Tongue (tissue), 2 donors: Measurements from ENCODE around the gene CUBN. TPM values are rescaled to one million over a fixed set of nuclear protein-coding genes. Genes with fewer than 3 reads are reported as not detected.

Source experiments
- DNase-seq: peaks from one replicate; pipeline ENCODE4 v3.0.0-alpha.2; 2015
- total RNA-seq: library from RNA; depleted of rRNA; stranded (reverse); fragments of >200 nt; gene quantifications from one replicate; pipeline ENCODE4 v1.2.3, GENCODE V29; 2014

Gene CUBN
- total RNA-seq, 1 donor from 2014 or later: 3.5 TPM

GRCh38 chr10:17067376-17068264 lies 62.0 kb downstream of the CUBN start:
- no peak for DNase-seq

- peak; percentile 68 for DNase-seq
These were observed 62.8 kb downstream of the CUBN start for GRCh38 chr10:17066807-17067206.

- no peak for DNase-seq
These were observed 63.6 kb downstream of the CUBN start for GRCh38 chr10:17066000-17066399.

- DNase-seq: no peak
These were observed 64.3 kb downstream of the CUBN start for GRCh38 chr10:17065273-17065672.

GRCh38 chr10:17064435-17064834 lies 65.2 kb downstream of the CUBN start:
- DNase-seq: no peak

- DNase-seq: peak; percentile 51
These were observed 66.6 kb downstream of the CUBN start for GRCh38 chr10:17062955-17063484.

GRCh38 chr10:17062493-17062892 lies 67.1 kb downstream of the CUBN start:
- peak; percentile 69 for DNase-seq

GRCh38 chr10:17062009-17062408 lies 67.6 kb downstream of the CUBN start:
- peak; percentile 20 for DNase-seq

- no peak for DNase-seq
These were observed 68.2 kb downstream of the CUBN start for GRCh38 chr10:17061418-17061817.

GRCh38 chr10:17060289-17060688 lies 69.3 kb downstream of the CUBN start:
- no peak for DNase-seq

- peak; percentile 63 for DNase-seq
These were observed 70.4 kb downstream of the CUBN start for GRCh38 chr10:17059197-17059688.

- DNase-seq: no peak
These were observed 71.5 kb downstream of the CUBN start for GRCh38 chr10:17058093-17058492.

GRCh38 chr10:17056781-17057428 lies 72.7 kb downstream of the CUBN start:
- no peak for DNase-seq

GRCh38 chr10:17053513-17053912 lies 76.1 kb downstream of the CUBN start:
- DNase-seq: no peak

- DNase-seq: no peak
These were observed 76.5 kb downstream of the CUBN start for GRCh38 chr10:17053061-17053460.

- DNase-seq: no peak
These were observed 77.8 kb downstream of the CUBN start for GRCh38 chr10:17051851-17052250.

GRCh38 chr10:17049195-17049594 lies 80.4 kb downstream of the CUBN start:
- DNase-seq: no peak

- DNase-seq: no peak
These were observed 81.7 kb downstream of the CUBN start for GRCh38 chr10:17047908-17048307.

- no peak for DNase-seq
These were observed 82.6 kb downstream of the CUBN start for GRCh38 chr10:17046989-17047388.

- DNase-seq: no peak
These were observed 86.0 kb downstream of the CUBN start for GRCh38 chr10:17043586-17043985.

- DNase-seq: no peak
These were observed 87.7 kb downstream of the CUBN start for GRCh38 chr10:17041626-17042520.

GRCh38 chr10:17038627-17039026 lies 91.0 kb downstream of the CUBN start:
- peak; percentile 77 for DNase-seq
